ENCODE results near the gene GNAQ. TPM values are rescaled to one million over a fixed set of nuclear protein-coding genes. Genes with fewer than 3 reads are reported as not detected.

The GNAQ gene
- total and polyA plus RNA-seq, 9 donors = 22.0 to 72.2 (median 53.1) TPM

GRCh38 chr9:77772646-77773045 lies 259.0 kb downstream of the GNAQ start:
- 17 to 47% (median 40%) methylated on average over 5 of the region's 5 CpGs for WGBS, 3 donors
- no peaks in the 10 kb centered on the region for H3K9me3 ChIP-seq
- H3K27ac ChIP-seq = no peak overlapping the region
- H3K36me3 ChIP-seq = no peaks in the 10 kb centered on the region
- intact Hi-C loops (cut with DNase I) = no loop called here
- no peaks in the 10 kb centered on the region for H3K27me3 ChIP-seq
- no peak overlapping the region for H3K4me3 ChIP-seq
- no peak for DNase-seq
- H3K4me1 ChIP-seq (ENCODE audit: insufficient read depth) = peaks cover 3% of the 10 kb centered on the region
- TF ChIP-seq CTCF (IDR thresholded peaks at IDR 0.05) = no peak
- no peak for TF ChIP-seq EP300 (IDR thresholded peaks at IDR 0.05)
- no peak for TF ChIP-seq POLR2A (IDR thresholded peaks at IDR 0.05)

GRCh38 chr9:77771171-77771570 lies 260.4 kb downstream of the GNAQ start:
- Histone ChIP-seq H3K9me3 (no peaks in the 10 kb centered on the region), H3K36me3 (no peaks in the 10 kb centered on the region), H3K4me3 (no peak overlapping the region), H3K27me3 (no peaks in the 10 kb centered on the region), H3K4me1 (ENCODE audit: insufficient read depth) (peaks cover 3% of the 10 kb centered on the region), H3K27ac (no peak overlapping the region)
- intact Hi-C loops (cut with DNase I) = no loop called here
- no peak for TF ChIP-seq POLR2A (IDR thresholded peaks at IDR 0.05)
- TF ChIP-seq EP300 (IDR thresholded peaks at IDR 0.05) = no peak
- no peak for TF ChIP-seq CTCF (IDR thresholded peaks at IDR 0.05)
- no peak for DNase-seq
- WGBS, 3 donors = 90 to 93% (median 91%) methylated on average over 3 of the region's 3 CpGs

GRCh38 chr9:77770340-77770739 lies 261.3 kb downstream of the GNAQ start:
- peaks cover 3% of the 10 kb centered on the region for H3K4me1 ChIP-seq (ENCODE audit: insufficient read depth)
- no peaks in the 10 kb centered on the region for H3K27me3 ChIP-seq
- 18 to 35% (median 25%) methylated on average over 6 of the region's 6 CpGs for WGBS, 3 donors
- no peak for TF ChIP-seq POLR2A (IDR thresholded peaks at IDR 0.05)
- no peak for TF ChIP-seq CTCF (IDR thresholded peaks at IDR 0.05)
- no peak for TF ChIP-seq EP300 (IDR thresholded peaks at IDR 0.05)
- H3K27ac ChIP-seq = no peak overlapping the region
- no peak overlapping the region for H3K4me3 ChIP-seq
- H3K9me3 ChIP-seq = no peaks in the 10 kb centered on the region
- intact Hi-C loops (cut with DNase I) = no loop called here
- no peak for DNase-seq
- H3K36me3 ChIP-seq = no peaks in the 10 kb centered on the region

- H3K27me3 ChIP-seq = no peaks in the 10 kb centered on the region
- no peaks in the 10 kb centered on the region for H3K36me3 ChIP-seq
- H3K4me1 ChIP-seq (ENCODE audit: insufficient read depth) = peaks cover 3% of the 10 kb centered on the region
- H3K9me3 ChIP-seq = no peaks in the 10 kb centered on the region
- no peak for DNase-seq
- no peak overlapping the region for H3K27ac ChIP-seq
- intact Hi-C loops (cut with DNase I) = no loop called here
- WGBS, 3 donors = 75 to 77% (median 76%) methylated on average over 5 of the region's 5 CpGs
- no peak overlapping the region for H3K4me3 ChIP-seq
- TF ChIP-seq POLR2A (IDR thresholded peaks at IDR 0.05) = no peak
- TF ChIP-seq CTCF (IDR thresholded peaks at IDR 0.05) = no peak
- no peak for TF ChIP-seq EP300 (IDR thresholded peaks at IDR 0.05)
Observed at GRCh38 chr9:77769246-77769645, 262.4 kb downstream of the GNAQ start.

- 53 to 70% (median 70%) methylated on average over 3 of the region's 3 CpGs for WGBS, 3 donors
- no peak for TF ChIP-seq POLR2A (IDR thresholded peaks at IDR 0.05)
- TF ChIP-seq EP300 (IDR thresholded peaks at IDR 0.05) = no peak
- no peak for TF ChIP-seq CTCF (IDR thresholded peaks at IDR 0.05)
- H3K4me3 ChIP-seq = no peak overlapping the region
- H3K27ac ChIP-seq = no peak overlapping the region
- H3K36me3 ChIP-seq = no peaks in the 10 kb centered on the region
- H3K27me3 ChIP-seq = no peaks in the 10 kb centered on the region
- intact Hi-C loops (cut with DNase I) = no loop called here
- H3K9me3 ChIP-seq = no peaks in the 10 kb centered on the region
- peaks cover 3% of the 10 kb centered on the region for H3K4me1 ChIP-seq (ENCODE audit: insufficient read depth)
- DNase-seq = no peak
Observed at GRCh38 chr9:77766587-77766986, 265.0 kb downstream of the GNAQ start.
